ENCODE results near the gene GPR26. TPM values are rescaled to one million over a fixed set of nuclear protein-coding genes. Genes with fewer than 3 reads are reported as not detected.

Gene GPR26
- total RNA-seq, 2 donors from 2014 or later = not detected

DNA sequence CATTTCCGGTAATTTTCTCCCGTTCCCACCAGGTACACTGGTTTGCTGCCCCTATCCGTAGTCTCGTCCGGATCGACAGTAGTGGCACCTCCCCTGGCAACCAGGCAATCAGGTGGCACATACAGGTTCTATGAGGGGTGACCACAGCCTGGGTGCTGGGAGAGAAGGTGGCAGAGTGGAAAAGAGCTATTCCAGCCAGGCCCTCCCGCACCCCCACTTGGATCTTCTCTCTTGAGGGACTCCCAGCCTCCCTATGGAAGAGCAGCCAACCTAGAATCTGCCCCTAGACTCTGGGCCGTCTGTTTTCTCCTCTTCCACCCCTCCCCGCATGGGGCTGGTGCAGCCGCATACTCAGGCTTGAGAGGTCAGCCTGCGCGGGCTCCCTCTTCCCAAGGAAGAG is 58.6 kb downstream of the GPR26 start:
- DNase-seq = no peak
- H3K27me3 ChIP-seq (ENCODE audit: control insufficient read depth, insufficient read depth, low read length, poor library complexity, severe bottlenecking) = no peaks in the 10 kb centered on the region
- H3K36me3 Mint-ChIP-seq (ENCODE audit: low read depth) = no peaks in the 10 kb centered on the region
- no peaks in the 10 kb centered on the region for H3K4me1 ChIP-seq (ENCODE audit: control insufficient read depth, insufficient read depth, low read length)
- no peak overlapping the region for H3K27ac Mint-ChIP-seq
- H3K9me3 Mint-ChIP-seq = peaks cover 2% of the 10 kb centered on the region
- no peak overlapping the region for H3K27ac ChIP-seq (ENCODE audit: low read depth, low read length)
- no peak overlapping the region for H3K4me3 ChIP-seq (ENCODE audit: low read length)
- TF ChIP-seq, protein P1, sequence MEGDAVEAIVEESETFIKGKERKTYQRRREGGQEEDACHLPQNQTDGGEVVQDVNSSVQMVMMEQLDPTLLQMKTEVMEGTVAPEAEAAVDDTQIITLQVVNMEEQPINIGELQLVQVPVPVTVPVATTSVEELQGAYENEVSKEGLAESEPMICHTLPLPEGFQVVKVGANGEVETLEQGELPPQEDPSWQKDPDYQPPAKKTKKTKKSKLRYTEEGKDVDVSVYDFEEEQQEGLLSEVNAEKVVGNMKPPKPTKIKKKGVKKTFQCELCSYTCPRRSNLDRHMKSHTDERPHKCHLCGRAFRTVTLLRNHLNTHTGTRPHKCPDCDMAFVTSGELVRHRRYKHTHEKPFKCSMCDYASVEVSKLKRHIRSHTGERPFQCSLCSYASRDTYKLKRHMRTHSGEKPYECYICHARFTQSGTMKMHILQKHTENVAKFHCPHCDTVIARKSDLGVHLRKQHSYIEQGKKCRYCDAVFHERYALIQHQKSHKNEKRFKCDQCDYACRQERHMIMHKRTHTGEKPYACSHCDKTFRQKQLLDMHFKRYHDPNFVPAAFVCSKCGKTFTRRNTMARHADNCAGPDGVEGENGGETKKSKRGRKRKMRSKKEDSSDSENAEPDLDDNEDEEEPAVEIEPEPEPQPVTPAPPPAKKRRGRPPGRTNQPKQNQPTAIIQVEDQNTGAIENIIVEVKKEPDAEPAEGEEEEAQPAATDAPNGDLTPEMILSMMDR (conservative IDR thresholded peaks at IDR 0.05) = no peak
- peaks cover 6% of the 10 kb centered on the region for H3K4me1 Mint-ChIP-seq
- peaks cover 3% of the 10 kb centered on the region for H3K27me3 Mint-ChIP-seq (ENCODE audit: insufficient read depth)
- no peak overlapping the region for H3K4me3 Mint-ChIP-seq
- no peak overlapping the region for H3K9ac ChIP-seq (ENCODE audit: extremely low read depth, low read length, poor library complexity, severe bottlenecking)
- 92 to 95% methylated on average over 4 to 12 of the region's 12 CpGs for WGBS, 2 experiments (ENCODE audit: insufficient coverage in 1 of 2, insufficient read length in 1 of 2)
- H3K36me3 ChIP-seq (ENCODE audit: control insufficient read depth, insufficient read depth, low read length) = no peaks in the 10 kb centered on the region
- H3K9me3 ChIP-seq (ENCODE audit: control insufficient read depth, low read length) = no peaks in the 10 kb centered on the region

DNA sequence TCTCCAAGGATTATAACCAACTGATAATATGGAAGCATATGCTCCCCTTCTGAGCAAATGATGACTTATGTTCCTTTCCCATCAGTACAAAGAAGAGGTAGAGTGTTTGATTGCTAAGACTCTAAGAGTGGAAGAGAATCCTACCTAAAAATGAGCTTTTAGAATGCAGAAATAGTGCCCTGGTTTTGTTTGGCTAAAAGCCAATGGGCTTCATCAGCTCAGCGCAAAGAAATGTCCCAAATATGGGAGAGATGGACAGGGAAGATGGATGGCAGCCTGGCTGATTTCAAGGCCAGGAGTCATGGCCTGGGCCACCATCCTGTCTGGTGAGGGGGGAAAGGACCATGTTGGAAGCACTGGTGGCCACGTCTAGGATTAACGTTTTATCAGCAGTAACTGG is 60.2 kb downstream of the GPR26 start:
- Mint-ChIP-seq H3K27ac (no peak overlapping the region), H3K36me3 (ENCODE audit: low read depth) (no peaks in the 10 kb centered on the region), H3K27me3 (ENCODE audit: insufficient read depth) (peaks cover under 1% of the 10 kb centered on the region), H3K4me3 (no peak overlapping the region), H3K4me1 (peaks cover 6% of the 10 kb centered on the region), H3K9me3 (peaks cover 15% of the 10 kb centered on the region)
- H3K9me3 ChIP-seq (ENCODE audit: control insufficient read depth, low read length) = peaks cover 16% of the 10 kb centered on the region
- DNase-seq = no peak
- H3K27ac ChIP-seq (ENCODE audit: low read depth, low read length) = no peak overlapping the region
- no peak overlapping the region for H3K9ac ChIP-seq (ENCODE audit: extremely low read depth, low read length, poor library complexity, severe bottlenecking)
- WGBS, 2 experiments (ENCODE audit: insufficient coverage in 1 of 2, insufficient read length in 1 of 2) = 71 to 75% methylated on average over 3 of the region's 3 CpGs
- H3K4me1 ChIP-seq (ENCODE audit: control insufficient read depth, insufficient read depth, low read length) = no peaks in the 10 kb centered on the region
- H3K27me3 ChIP-seq (ENCODE audit: control insufficient read depth, insufficient read depth, low read length, poor library complexity, severe bottlenecking) = no peaks in the 10 kb centered on the region
- TF ChIP-seq, protein P1 (conservative IDR thresholded peaks at IDR 0.05) = no peak
- no peak overlapping the region for H3K4me3 ChIP-seq (ENCODE audit: low read length)
- no peaks in the 10 kb centered on the region for H3K36me3 ChIP-seq (ENCODE audit: control insufficient read depth, insufficient read depth, low read length)

DNA sequence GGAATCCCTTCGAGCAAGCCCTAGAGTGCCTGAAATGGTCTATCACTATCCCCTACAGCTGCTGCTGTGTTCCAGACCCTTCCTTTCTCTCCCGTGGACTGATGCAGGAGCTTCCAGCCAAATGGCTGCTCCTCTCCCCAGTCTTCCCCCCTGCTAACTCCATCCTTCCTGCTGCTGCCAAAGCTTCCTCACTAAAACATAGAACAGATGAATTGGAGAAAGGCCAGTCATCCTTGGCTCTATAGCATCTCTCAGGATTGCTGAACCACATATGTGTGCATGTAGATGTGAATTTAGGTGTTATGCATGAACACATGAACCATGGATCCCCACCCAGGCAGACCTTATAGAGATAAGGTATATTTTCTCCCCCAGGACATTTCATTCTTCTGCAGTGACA is 60.7 kb downstream of the GPR26 start:
- Histone ChIP-seq H3K9ac (ENCODE audit: extremely low read depth, low read length, poor library complexity, severe bottlenecking) (no peak overlapping the region), H3K27ac (ENCODE audit: low read depth, low read length) (no peak overlapping the region), H3K4me3 (ENCODE audit: low read length) (no peak overlapping the region), H3K36me3 (ENCODE audit: control insufficient read depth, insufficient read depth, low read length) (no peaks in the 10 kb centered on the region), H3K4me1 (ENCODE audit: control insufficient read depth, insufficient read depth, low read length) (no peaks in the 10 kb centered on the region), H3K27me3 (ENCODE audit: control insufficient read depth, insufficient read depth, low read length, poor library complexity, severe bottlenecking) (no peaks in the 10 kb centered on the region), H3K9me3 (ENCODE audit: control insufficient read depth, low read length) (peaks cover 16% of the 10 kb centered on the region)
- Mint-ChIP-seq H3K36me3 (ENCODE audit: low read depth) (no peaks in the 10 kb centered on the region), H3K27ac (no peak overlapping the region), H3K4me3 (no peak overlapping the region), H3K9me3 (peaks cover 18% of the 10 kb centered on the region), H3K27me3 (ENCODE audit: insufficient read depth) (no peaks in the 10 kb centered on the region), H3K4me1 (peaks cover 6% of the 10 kb centered on the region)
- DNase-seq = no peak
- WGBS, 2 experiments (ENCODE audit: insufficient coverage in 1 of 2, insufficient read length in 1 of 2) = 84 to 100% methylated on average over 2 of the region's 2 CpGs
- TF ChIP-seq, protein P1 (conservative IDR thresholded peaks at IDR 0.05) = no peak

Data from endodermal cell (in vitro differentiated cells).